Neuronal stem cell (in vitro differentiated cells): ENCODE results near the gene HAP1.

ENCODE experiments used
- DNase-seq: peaks from one replicate; pipeline ENCODE4 v3.0.0-alpha.2; 2013; ENCODE audit warnings: low spot score
- H2AFZ ChIP-seq: one replicate; pipeline ENCODE4 v1.6.1; 2013; ENCODE audit warnings: mild to moderate bottlenecking, low read length, inconsistent platforms
- H2AK5ac ChIP-seq: 2 replicates; pipeline ENCODE4 v1.6.1; 2013; ENCODE audit warnings: low read depth, mild to moderate bottlenecking, inconsistent platforms, low read length, moderate library complexity, mixed read lengths
- H2BK120ac ChIP-seq: 2 replicates; pipeline ENCODE4 v1.6.1; 2013; ENCODE audit warnings: low read depth, mild to moderate bottlenecking, inconsistent platforms, low read length, moderate library complexity, mixed read lengths
- H2BK12ac ChIP-seq: one replicate; pipeline ENCODE4 v1.6.1; 2013; ENCODE audit warnings: low read length, inconsistent platforms
- H2BK15ac ChIP-seq: 2 replicates; pipeline ENCODE4 v1.6.1; 2013; ENCODE audit warnings: mild to moderate bottlenecking, low read length, inconsistent platforms, mixed read lengths
- H2BK5ac ChIP-seq: one replicate; pipeline ENCODE4 v1.6.1; 2013; ENCODE audit warnings: inconsistent platforms, mild to moderate bottlenecking, low read length, moderate library complexity
- H3K14ac ChIP-seq: one replicate; pipeline ENCODE4 v1.6.1; 2013; ENCODE audit warnings: low read length, inconsistent platforms
- H3K18ac ChIP-seq: 2 replicates; pipeline ENCODE4 v1.6.1; 2013; ENCODE audit warnings: low read length, inconsistent platforms
- H3K23ac ChIP-seq: 2 replicates; pipeline ENCODE4 v1.6.1; 2013; ENCODE audit warnings: low read depth, mild to moderate bottlenecking, mixed read lengths, low read length, inconsistent platforms; ENCODE audit not compliant: poor library complexity
- H3K27ac ChIP-seq: replicated peaks from 3 replicates; pipeline ENCODE4 v1.5.1; 2013; ENCODE audit warnings: low read length, inconsistent platforms
- H3K27me3 ChIP-seq, 3 experiments: 2 replicates each; pipeline ENCODE4 v1.6.1; 2013; ENCODE audit warnings: low read length in 3 of 3, mild to moderate bottlenecking in 2 of 3, inconsistent platforms in 1 of 3, low read depth in 1 of 3, mixed read lengths in 1 of 3, moderate library complexity in 1 of 3; ENCODE audit not compliant: control insufficient read depth in 3 of 3, insufficient read depth in 3 of 3
- H3K36me3 ChIP-seq, 2 donors: replicated peaks in 1 of 2; 2 replicates each; pipeline ENCODE4 v1.6.1; 2013; ENCODE audit warnings: low read length in 2 of 2; ENCODE audit not compliant: control insufficient read depth in 2 of 2, insufficient read depth in 2 of 2
- H3K4ac ChIP-seq: 2 replicates; pipeline ENCODE4 v1.6.1; 2013; ENCODE audit warnings: inconsistent platforms, mild to moderate bottlenecking, low read length, moderate library complexity
- H3K4me1 ChIP-seq, 2 donors: 1 replicate in 1 of 2; 2 replicates in 1 of 2; pipeline ENCODE4 v1.6.1; 2013; ENCODE audit warnings: low read length in 2 of 2, low read depth in 1 of 2; ENCODE audit not compliant: control insufficient read depth in 2 of 2, insufficient read depth in 1 of 2
- H3K4me2 ChIP-seq: one replicate; pipeline ENCODE4 v1.6.1; 2013; ENCODE audit warnings: mild to moderate bottlenecking, low read length, inconsistent platforms; ENCODE audit not compliant: insufficient read depth, poor library complexity, severe bottlenecking
- H3K4me3 ChIP-seq, 2 donors: 2 replicates each; pipeline ENCODE4 v1.5.1; 2013; ENCODE audit warnings: low read length in 2 of 2, mild to moderate bottlenecking in 2 of 2, inconsistent platforms in 1 of 2, moderate library complexity in 1 of 2
- H3K79me1 ChIP-seq: one replicate; pipeline ENCODE4 v1.6.1; 2013; ENCODE audit warnings: low read depth, mild to moderate bottlenecking, inconsistent platforms, low read length, moderate library complexity
- H3K9ac ChIP-seq: one replicate; pipeline ENCODE4 v1.6.1; 2013; ENCODE audit warnings: mild to moderate bottlenecking, low read depth, low read length, inconsistent platforms; ENCODE audit not compliant: poor library complexity
- H3K9me3 ChIP-seq, 2 donors: replicated peaks in 1 of 2; 2 replicates each; pipeline versions ENCODE3 to v1.6.1; 2013; ENCODE audit warnings: low read length in 2 of 2, mild to moderate bottlenecking in 2 of 2, inconsistent platforms in 1 of 2, low read depth in 1 of 2, mixed read lengths in 1 of 2, moderate library complexity in 1 of 2; ENCODE audit not compliant: control insufficient read depth in 2 of 2, insufficient read depth in 1 of 2
- H4K8ac ChIP-seq: one replicate; pipeline ENCODE4 v1.6.1; 2013; ENCODE audit warnings: low read depth, mild to moderate bottlenecking, inconsistent platforms, low read length, moderate library complexity
- H4K91ac ChIP-seq: one replicate; pipeline ENCODE4 v1.6.1; 2013; ENCODE audit warnings: low read length, low read depth, mild to moderate bottlenecking, inconsistent platforms; ENCODE audit not compliant: poor library complexity
- WGBS, 2 donors: extraction: QIAGEN DNeasy Blood & Tissue Kit; methylation state at CpG; one replicate each; pipeline ENCODE4 v1.1.7; 2013; ENCODE audit warnings: missing lambda C conversion rate in 2 of 2, mixed read lengths in 1 of 2; ENCODE audit not compliant: insufficient read length in 2 of 2, insufficient replicate concordance in 1 of 2; ENCODE audit errors: extremely low coverage in 2 of 2; 5-methylcytosine and 5-hydroxymethylcytosine counted together

HAP1 gene

DNA sequence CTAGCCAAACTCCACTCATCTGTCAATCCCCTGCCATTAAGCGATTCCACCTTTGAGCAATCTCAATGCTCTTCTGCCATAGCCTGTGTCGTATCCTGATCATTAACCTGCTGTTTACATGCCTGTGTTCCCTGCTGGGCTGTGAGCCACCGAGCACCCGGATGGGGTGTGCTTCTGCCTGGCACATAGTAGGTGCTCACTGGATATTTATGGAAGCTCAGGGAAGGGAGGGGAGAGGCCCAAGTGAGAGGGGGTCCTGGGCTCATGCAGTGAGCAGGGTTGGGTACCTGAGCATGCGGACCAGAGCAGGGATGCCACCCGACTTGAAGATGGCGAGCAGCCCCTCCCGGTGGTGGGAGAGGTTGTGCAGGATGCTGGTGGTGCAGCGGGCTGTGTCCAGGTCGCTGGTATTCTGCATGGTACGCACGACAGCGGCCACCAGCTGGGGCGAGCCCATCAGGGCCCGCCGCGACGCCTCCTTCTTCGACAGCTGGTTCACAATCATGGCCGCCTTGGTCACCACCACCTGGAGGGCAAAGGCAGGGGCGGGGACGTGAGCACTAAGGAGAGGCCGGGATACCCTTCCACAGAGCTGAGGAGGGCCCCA lies 34.3 kb upstream of the HAP1 start:
- H4K8ac ChIP-seq: peak overlapping the region; percentile 8
- no peak overlapping the region for H3K14ac ChIP-seq
- peaks cover 5 to 8% of the 10 kb centered on the region in 2 donors for H3K4me1 ChIP-seq
- no peak overlapping the region for H2BK15ac ChIP-seq
- H3K4me2 ChIP-seq: no peak overlapping the region
- peaks cover 46 to 80% of the 10 kb centered on the region in 2 donors for H3K36me3 ChIP-seq
- H2BK5ac ChIP-seq: no peak overlapping the region
- no peak overlapping the region for H2AK5ac ChIP-seq
- H3K4me3 ChIP-seq: no peak overlapping the region
- no peaks in the 10 kb centered on the region for H3K27me3 ChIP-seq
- peaks cover 7% of the 10 kb centered on the region for H3K79me1 ChIP-seq
- H3K27ac ChIP-seq: no peak overlapping the region
- no peak overlapping the region for H3K18ac ChIP-seq
- no peak overlapping the region for H3K4ac ChIP-seq
- WGBS, 2 donors: no CpG with 5 or more reads among the region's 23 CpGs
- DNase-seq: no peak
- H2BK12ac ChIP-seq: no peak overlapping the region
- H3K9ac ChIP-seq: no peak overlapping the region
- H2BK120ac ChIP-seq: no peak overlapping the region
- no peak overlapping the region for H4K91ac ChIP-seq
- H3K23ac ChIP-seq: no peak overlapping the region
- peaks cover 0 to 1% of the 10 kb centered on the region in 2 donors for H3K9me3 ChIP-seq
- H2AFZ ChIP-seq: no peak overlapping the region

DNA sequence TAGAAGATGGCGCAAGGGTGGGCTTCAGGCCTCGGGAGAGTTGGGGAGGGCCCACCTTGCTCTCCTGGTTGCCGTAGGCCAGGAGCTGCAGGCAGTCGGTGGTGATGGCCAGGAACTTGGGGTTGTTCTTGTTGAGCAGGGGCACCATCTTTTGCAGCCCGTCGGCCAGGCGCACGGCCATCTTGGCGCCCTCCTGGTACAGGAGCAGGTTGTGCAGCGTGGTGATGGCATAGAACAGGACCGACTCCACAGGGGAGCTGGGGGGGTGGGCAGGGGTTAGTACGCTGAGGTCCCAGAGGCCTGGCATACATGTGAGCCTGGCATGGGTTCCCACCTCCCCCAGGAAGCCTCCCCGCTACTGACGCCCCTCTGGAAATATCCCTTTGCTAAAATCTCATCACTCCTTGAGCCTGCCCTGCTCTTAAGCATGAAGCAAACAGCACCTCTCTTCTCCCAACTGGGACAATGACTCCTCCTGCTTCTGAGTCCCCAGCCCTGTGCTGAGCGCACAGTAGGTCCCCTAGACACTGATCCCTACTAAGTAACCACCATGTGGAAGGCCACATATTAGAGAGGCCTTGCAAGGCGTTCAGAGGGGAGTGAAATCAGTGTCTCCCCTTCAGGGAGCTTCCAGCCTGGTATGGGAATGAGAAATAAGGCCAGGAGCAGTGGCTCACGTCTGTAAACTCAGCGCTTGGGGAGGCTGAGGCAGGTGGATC lies 33.0 kb upstream of the HAP1 start:
- Histone ChIP-seq H3K9me3 (peaks cover 0 to 3% of the 10 kb centered on the region in 2 donors), H3K4me2 (no peak overlapping the region), H3K27ac (no peak overlapping the region), H3K18ac (no peak overlapping the region), H3K4me3 (peak overlapping the region in 1 of 2 donors; percentile 54), H2AK5ac (no peak overlapping the region), H2BK120ac (no peak overlapping the region), H3K14ac (no peak overlapping the region), H3K79me1 (peaks cover 6% of the 10 kb centered on the region), H2BK12ac (no peak overlapping the region), H4K8ac (no peak overlapping the region), H2BK5ac (no peak overlapping the region), H3K4me1 (no peaks in the 10 kb centered on the region), H3K9ac (no peak overlapping the region), H4K91ac (no peak overlapping the region), H3K36me3 (peaks cover 59 to 88% of the 10 kb centered on the region in 2 donors), H3K4ac (no peak overlapping the region), H3K27me3 (no peaks in the 10 kb centered on the region), H2BK15ac (no peak overlapping the region), H3K23ac (peak overlapping the region; percentile 59), H2AFZ (no peak overlapping the region)
- no CpG with 5 or more reads among the region's 18 CpGs for WGBS, 2 donors
- DNase-seq: no peak

DNA sequence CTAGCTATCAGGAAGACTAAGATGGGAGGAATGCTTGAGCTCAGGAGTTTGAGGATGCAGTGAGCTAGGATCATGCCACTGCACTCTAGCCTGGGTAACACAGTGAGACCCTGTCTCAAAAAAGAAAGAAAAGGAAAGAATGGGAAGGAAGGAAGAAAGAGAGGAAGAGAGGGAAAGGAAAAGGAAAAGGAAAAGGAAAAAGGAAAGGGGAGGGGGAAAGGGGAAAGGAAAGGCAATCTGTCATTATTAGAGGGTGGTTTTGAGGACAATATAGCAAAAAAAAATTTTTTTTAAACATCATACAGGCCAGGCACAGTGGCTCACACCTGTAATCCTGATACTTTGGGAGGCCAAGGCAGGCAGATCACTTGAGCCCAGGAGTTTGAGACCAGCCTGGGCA lies 31.7 kb upstream of the HAP1 start:
- no peak overlapping the region for H2AFZ ChIP-seq
- H3K79me1 ChIP-seq: peaks cover 4% of the 10 kb centered on the region
- peaks cover 56 to 89% of the 10 kb centered on the region in 2 donors for H3K36me3 ChIP-seq
- H3K9me3 ChIP-seq: peaks cover 0 to 3% of the 10 kb centered on the region in 2 donors
- H2BK120ac ChIP-seq: no peak overlapping the region
- H3K9ac ChIP-seq: no peak overlapping the region
- H4K8ac ChIP-seq: no peak overlapping the region
- H2AK5ac ChIP-seq: no peak overlapping the region
- H3K23ac ChIP-seq: no peak overlapping the region
- H3K4me3 ChIP-seq: no peak overlapping the region
- no peak for DNase-seq
- no peak overlapping the region for H4K91ac ChIP-seq
- H3K14ac ChIP-seq: no peak overlapping the region
- H3K27ac ChIP-seq: no peak overlapping the region
- H3K4me2 ChIP-seq: no peak overlapping the region
- H3K18ac ChIP-seq: no peak overlapping the region
- no peak overlapping the region for H2BK15ac ChIP-seq
- H2BK12ac ChIP-seq: no peak overlapping the region
- H3K4me1 ChIP-seq: no peaks in the 10 kb centered on the region
- no peaks in the 10 kb centered on the region for H3K27me3 ChIP-seq
- no peak overlapping the region for H2BK5ac ChIP-seq
- H3K4ac ChIP-seq: no peak overlapping the region

DNA sequence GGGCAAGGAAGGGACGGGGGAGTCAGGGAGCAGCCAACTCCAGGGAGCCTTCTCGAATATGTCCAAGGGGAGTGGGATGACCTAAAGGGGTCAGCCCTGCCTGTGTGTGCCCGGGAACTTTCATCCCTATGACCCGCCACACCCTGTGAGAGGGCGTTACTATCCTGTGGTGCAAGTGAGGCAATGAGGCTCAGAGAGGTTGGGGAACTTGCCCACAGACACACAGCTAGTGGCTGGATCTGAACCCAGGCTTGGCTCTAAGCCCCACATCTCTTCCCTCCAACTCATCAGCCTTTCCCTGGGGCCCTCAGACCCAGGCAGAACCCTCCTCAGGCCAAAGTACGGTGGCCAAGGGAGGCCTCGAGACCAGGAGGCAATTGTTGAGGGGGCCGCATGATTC lies 28.9 kb upstream of the HAP1 start:
- peak overlapping the region; percentile 54 for H3K9ac ChIP-seq
- no peak overlapping the region for H4K8ac ChIP-seq
- no peak overlapping the region for H3K4me2 ChIP-seq
- H2BK15ac ChIP-seq: no peak overlapping the region
- no peaks in the 10 kb centered on the region for H3K79me1 ChIP-seq
- no CpG with 5 or more reads among the region's 8 CpGs for WGBS, 2 donors
- peaks cover 54 to 83% of the 10 kb centered on the region in 2 donors for H3K36me3 ChIP-seq
- peaks cover 0 to 3% of the 10 kb centered on the region in 2 donors for H3K9me3 ChIP-seq
- H3K4me1 ChIP-seq: no peaks in the 10 kb centered on the region
- no peaks in the 10 kb centered on the region for H3K27me3 ChIP-seq
- no peak overlapping the region for H2BK12ac ChIP-seq
- no peak overlapping the region for H2AFZ ChIP-seq
- H3K4ac ChIP-seq: no peak overlapping the region
- H3K4me3 ChIP-seq: peak overlapping the region in 1 of 2 donors; percentile 55
- no peak for DNase-seq
- H4K91ac ChIP-seq: no peak overlapping the region
- no peak overlapping the region for H3K18ac ChIP-seq
- H2BK5ac ChIP-seq: peak overlapping the region; percentile 14
- H2AK5ac ChIP-seq: no peak overlapping the region
- H3K14ac ChIP-seq: no peak overlapping the region
- no peak overlapping the region for H3K27ac ChIP-seq
- no peak overlapping the region for H2BK120ac ChIP-seq
- no peak overlapping the region for H3K23ac ChIP-seq
